ENCODE results near the gene STAB1. TPM values are rescaled to one million over a fixed set of nuclear protein-coding genes. Genes with fewer than 3 reads are reported as not detected.

STAB1 gene
- total RNA-seq, 1 experiment from 2014 or later = 0.33 TPM

DNA sequence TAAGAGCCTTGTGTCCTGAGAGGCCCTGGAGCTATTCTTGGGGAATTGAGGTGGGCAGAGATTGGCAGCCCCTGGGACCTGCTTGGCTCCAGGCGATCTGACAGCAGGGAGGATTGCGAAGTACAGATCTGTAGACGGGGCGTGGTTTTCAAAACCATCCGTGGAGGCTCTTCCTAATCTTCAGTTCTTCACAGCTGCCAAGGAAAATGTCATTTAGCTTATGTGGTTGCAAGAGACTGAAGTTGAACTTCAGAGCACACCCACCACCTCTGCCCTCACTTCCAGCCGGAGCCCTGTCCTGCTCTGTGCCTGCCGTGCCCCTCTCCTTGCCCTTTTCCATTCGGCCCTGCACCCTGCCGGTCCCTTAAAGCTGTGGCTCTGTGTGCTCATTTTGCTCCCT is 26.8 kb upstream of the STAB1 start:
- ChIA-PET CTCF (interaction anchor here (0.6 kb wide), 1 partner anchor 39 kb away, joined by 3 read pairs; no protein-coding TSS in a partner anchor), POLR2A (ENCODE audit: unreplicated experiment) (no interaction called here)
- BruUV-seq (replicated peaks) = no TSS peak

DNA sequence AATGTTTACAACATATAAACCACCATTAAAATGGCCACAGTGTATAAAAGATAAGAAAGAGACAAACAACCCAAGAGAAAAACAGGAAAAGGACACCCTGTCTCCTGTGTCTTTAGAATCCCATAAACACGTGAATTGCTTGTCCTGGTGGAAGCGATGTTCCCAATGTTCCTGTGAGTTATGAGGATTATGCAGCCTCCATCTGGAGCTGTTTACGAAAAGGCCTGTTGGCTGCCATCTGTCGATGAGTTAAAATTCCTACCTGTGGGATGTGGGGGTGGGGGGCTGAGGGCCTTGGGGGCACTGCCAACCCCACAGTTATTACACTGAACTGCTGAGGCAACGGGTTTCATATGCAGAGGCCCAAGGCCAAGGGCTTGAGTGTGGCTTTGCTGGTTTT is 26.1 kb upstream of the STAB1 start:
- intact Hi-C loops (cut with micrococcal nuclease) = no loop called here
- Histone ChIP-seq H3K4me2 (ENCODE audit: low read length) (no peak overlapping the region), H2AFZ (ENCODE audit: low read length) (no peak overlapping the region), H3K36me3 (ENCODE audit: low read depth, low read length) (peaks cover 24% of the 10 kb centered on the region), H3K9me3 (ENCODE audit: low read length) (no peaks in the 10 kb centered on the region), H3F3A (ENCODE audit: low read length, unreplicated experiment) (no peaks in the 10 kb centered on the region), H3K9ac (ENCODE audit: low read length) (no peak overlapping the region), H3K4me3 (ENCODE audit: low read length) (no peak overlapping the region), H3K79me2 (ENCODE audit: low read length) (peaks cover 12% of the 10 kb centered on the region; the same call in 1 of the 2 replicates), H3K9me2 (replicated peaks; ENCODE audit: low read length) (no peaks in the 10 kb centered on the region), H3K27ac (ENCODE audit: low read length) (no peak overlapping the region), H3K27me3 (ENCODE audit: low read length) (no peaks in the 10 kb centered on the region), H4K20me1 (ENCODE audit: low read length) (no peaks in the 10 kb centered on the region; the same call in 1 of the 2 replicates), H3K4me1 (ENCODE audit: insufficient read depth, low read length) (no peaks in the 10 kb centered on the region)
- POLR2A ChIA-PET (ENCODE audit: unreplicated experiment) = no interaction called here
- no peak for TF ChIP-seq EZH2phosphoT487 (IDR thresholded peaks at IDR 0.05; ENCODE audit: borderline replicate concordance, low read length)
- no peak for TF ChIP-seq EZH2 (IDR thresholded peaks at IDR 0.05; ENCODE audit: low read length, unreplicated experiment)
- TF ChIP-seq, protein P1, sequence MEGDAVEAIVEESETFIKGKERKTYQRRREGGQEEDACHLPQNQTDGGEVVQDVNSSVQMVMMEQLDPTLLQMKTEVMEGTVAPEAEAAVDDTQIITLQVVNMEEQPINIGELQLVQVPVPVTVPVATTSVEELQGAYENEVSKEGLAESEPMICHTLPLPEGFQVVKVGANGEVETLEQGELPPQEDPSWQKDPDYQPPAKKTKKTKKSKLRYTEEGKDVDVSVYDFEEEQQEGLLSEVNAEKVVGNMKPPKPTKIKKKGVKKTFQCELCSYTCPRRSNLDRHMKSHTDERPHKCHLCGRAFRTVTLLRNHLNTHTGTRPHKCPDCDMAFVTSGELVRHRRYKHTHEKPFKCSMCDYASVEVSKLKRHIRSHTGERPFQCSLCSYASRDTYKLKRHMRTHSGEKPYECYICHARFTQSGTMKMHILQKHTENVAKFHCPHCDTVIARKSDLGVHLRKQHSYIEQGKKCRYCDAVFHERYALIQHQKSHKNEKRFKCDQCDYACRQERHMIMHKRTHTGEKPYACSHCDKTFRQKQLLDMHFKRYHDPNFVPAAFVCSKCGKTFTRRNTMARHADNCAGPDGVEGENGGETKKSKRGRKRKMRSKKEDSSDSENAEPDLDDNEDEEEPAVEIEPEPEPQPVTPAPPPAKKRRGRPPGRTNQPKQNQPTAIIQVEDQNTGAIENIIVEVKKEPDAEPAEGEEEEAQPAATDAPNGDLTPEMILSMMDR (conservative IDR thresholded peaks at IDR 0.05; ENCODE audit: low read depth, low read length) = no peak
- BruUV-seq (replicated peaks) = no TSS peak
- no peak for DNase-seq
- ATAC-seq = no peak
- CTCF ChIA-PET = interaction anchor here (0.6 kb wide), 1 partner anchor 40 kb away, joined by 3 read pairs; no protein-coding TSS in a partner anchor

More for the DNA sequence above, 26.8 kb upstream of the STAB1 start:
- Histone ChIP-seq H3K4me1 (ENCODE audit: insufficient read depth, low read length) (no peaks in the 10 kb centered on the region), H3K27ac (ENCODE audit: low read length) (no peak overlapping the region), H2AFZ (ENCODE audit: low read length) (no peak overlapping the region), H3F3A (ENCODE audit: low read length, unreplicated experiment) (no peaks in the 10 kb centered on the region), H3K27me3 (ENCODE audit: low read length) (no peaks in the 10 kb centered on the region), H3K9ac (ENCODE audit: low read length) (no peak overlapping the region), H3K36me3 (ENCODE audit: low read depth, low read length) (peaks cover 19% of the 10 kb centered on the region), H3K9me3 (ENCODE audit: low read length) (no peaks in the 10 kb centered on the region), H3K79me2 (ENCODE audit: low read length) (peaks cover 12% of the 10 kb centered on the region; the same call in 1 of the 2 replicates), H3K4me3 (ENCODE audit: low read length) (no peak overlapping the region), H3K4me2 (ENCODE audit: low read length) (no peak overlapping the region), H3K9me2 (replicated peaks; ENCODE audit: low read length) (no peaks in the 10 kb centered on the region), H4K20me1 (ENCODE audit: low read length) (no peaks in the 10 kb centered on the region; the same call in 1 of the 2 replicates)
- intact Hi-C loops (cut with micrococcal nuclease) = no loop called here
- ATAC-seq (no peak), DNase-seq (no peak)
- TF ChIP-seq EZH2phosphoT487 (IDR thresholded peaks at IDR 0.05; ENCODE audit: borderline replicate concordance, low read length) (no peak), EZH2 (IDR thresholded peaks at IDR 0.05; ENCODE audit: low read length, unreplicated experiment) (no peak)
- TF ChIP-seq, protein P1 (conservative IDR thresholded peaks at IDR 0.05; ENCODE audit: low read depth, low read length) = no peak

DNA sequence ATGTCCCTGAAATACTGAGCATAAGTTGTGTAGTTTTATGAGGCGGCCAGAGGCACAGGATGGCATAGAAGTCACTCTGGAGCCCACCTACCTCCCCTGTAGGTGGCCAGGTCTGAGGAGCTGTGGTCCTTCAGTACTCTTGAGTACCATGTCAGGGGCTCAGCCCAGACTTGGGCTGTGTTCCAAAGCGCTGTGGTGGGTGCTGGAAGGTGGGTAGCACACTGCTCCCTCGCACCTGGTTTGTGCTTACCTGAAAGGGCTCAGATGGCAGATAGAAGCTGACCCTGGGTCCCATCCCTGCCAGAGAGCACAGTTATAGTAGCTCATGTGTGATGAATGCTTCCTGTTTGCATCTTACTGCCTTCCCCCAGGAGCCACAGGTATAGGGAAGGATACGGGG is 24.2 kb upstream of the STAB1 start:
- no peaks in the 10 kb centered on the region for H3K27me3 ChIP-seq (ENCODE audit: low read length)
- peaks cover 33% of the 10 kb centered on the region for H3K36me3 ChIP-seq (ENCODE audit: low read depth, low read length)
- ATAC-seq (no peak), DNase-seq (no peak)
- H3K4me3 ChIP-seq (ENCODE audit: low read length) = no peak overlapping the region
- H3K4me1 ChIP-seq (ENCODE audit: insufficient read depth, low read length) = no peaks in the 10 kb centered on the region
- H3K9me2 ChIP-seq (replicated peaks; ENCODE audit: low read length) = no peaks in the 10 kb centered on the region
- no peak overlapping the region for H2AFZ ChIP-seq (ENCODE audit: low read length)
- intact Hi-C loops (cut with micrococcal nuclease) = no loop called here
- no peak overlapping the region for H3K4me2 ChIP-seq (ENCODE audit: low read length)
- CTCF ChIA-PET = no interaction called here
- H3F3A ChIP-seq (ENCODE audit: low read length, unreplicated experiment) = no peaks in the 10 kb centered on the region
- no TSS peak for BruUV-seq (replicated peaks)
- POLR2A ChIA-PET (ENCODE audit: unreplicated experiment) = no interaction called here
- no peaks in the 10 kb centered on the region for H3K9me3 ChIP-seq (ENCODE audit: low read length)
- H3K9ac ChIP-seq (ENCODE audit: low read length) = no peak overlapping the region
- TF ChIP-seq EZH2 (IDR thresholded peaks at IDR 0.05; ENCODE audit: low read length, unreplicated experiment) (no peak), EZH2phosphoT487 (IDR thresholded peaks at IDR 0.05; ENCODE audit: borderline replicate concordance, low read length) (no peak)
- TF ChIP-seq, protein P1 (conservative IDR thresholded peaks at IDR 0.05; ENCODE audit: low read depth, low read length) = no peak
- H3K27ac ChIP-seq (ENCODE audit: low read length) = no peak overlapping the region
- peaks cover 12% of the 10 kb centered on the region; the same call in 1 of the 2 replicates for H3K79me2 ChIP-seq (ENCODE audit: low read length)
- H4K20me1 ChIP-seq (ENCODE audit: low read length) = no peaks in the 10 kb centered on the region; the same call in 1 of the 2 replicates

All from PC-3 (cell line).